Measurements from ENCODE around the gene PARP8.

DNA sequence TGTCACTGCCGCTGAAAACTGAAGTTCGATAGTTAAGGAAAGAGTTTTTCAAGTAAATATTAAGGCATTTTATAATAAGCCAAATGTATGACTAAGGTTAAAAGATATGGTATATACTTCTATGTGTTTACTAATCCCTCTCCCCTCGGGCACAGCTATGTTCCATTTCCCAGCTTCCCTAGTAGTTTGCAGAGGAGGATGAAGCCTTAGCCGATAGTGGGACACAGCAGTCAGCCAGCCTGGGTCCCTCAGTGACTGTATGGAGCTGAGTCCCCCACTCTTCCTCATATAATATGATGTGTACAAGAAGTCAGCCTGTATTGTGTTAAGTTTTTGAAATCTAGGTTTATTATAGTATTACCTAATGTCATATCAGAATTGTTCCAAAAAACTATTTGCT lies 55.8 kb downstream of the PARP8 start:
- no peak for TF ChIP-seq POLR2A (IDR thresholded peaks at IDR 0.05)
- TF ChIP-seq, protein P1, sequence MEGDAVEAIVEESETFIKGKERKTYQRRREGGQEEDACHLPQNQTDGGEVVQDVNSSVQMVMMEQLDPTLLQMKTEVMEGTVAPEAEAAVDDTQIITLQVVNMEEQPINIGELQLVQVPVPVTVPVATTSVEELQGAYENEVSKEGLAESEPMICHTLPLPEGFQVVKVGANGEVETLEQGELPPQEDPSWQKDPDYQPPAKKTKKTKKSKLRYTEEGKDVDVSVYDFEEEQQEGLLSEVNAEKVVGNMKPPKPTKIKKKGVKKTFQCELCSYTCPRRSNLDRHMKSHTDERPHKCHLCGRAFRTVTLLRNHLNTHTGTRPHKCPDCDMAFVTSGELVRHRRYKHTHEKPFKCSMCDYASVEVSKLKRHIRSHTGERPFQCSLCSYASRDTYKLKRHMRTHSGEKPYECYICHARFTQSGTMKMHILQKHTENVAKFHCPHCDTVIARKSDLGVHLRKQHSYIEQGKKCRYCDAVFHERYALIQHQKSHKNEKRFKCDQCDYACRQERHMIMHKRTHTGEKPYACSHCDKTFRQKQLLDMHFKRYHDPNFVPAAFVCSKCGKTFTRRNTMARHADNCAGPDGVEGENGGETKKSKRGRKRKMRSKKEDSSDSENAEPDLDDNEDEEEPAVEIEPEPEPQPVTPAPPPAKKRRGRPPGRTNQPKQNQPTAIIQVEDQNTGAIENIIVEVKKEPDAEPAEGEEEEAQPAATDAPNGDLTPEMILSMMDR (IDR thresholded peaks at IDR 0.05): no peak
